GM21447 (cell line): ENCODE data around the gene HTRA3.

ENCODE experiments used
- ATAC-seq: cut with Tn5 transposase; IDR thresholded peaks from one replicate; pipeline ENCODE4 v1.9.1; 2021; ENCODE audit not compliant: unreplicated experiment

The HTRA3 gene

DNA sequence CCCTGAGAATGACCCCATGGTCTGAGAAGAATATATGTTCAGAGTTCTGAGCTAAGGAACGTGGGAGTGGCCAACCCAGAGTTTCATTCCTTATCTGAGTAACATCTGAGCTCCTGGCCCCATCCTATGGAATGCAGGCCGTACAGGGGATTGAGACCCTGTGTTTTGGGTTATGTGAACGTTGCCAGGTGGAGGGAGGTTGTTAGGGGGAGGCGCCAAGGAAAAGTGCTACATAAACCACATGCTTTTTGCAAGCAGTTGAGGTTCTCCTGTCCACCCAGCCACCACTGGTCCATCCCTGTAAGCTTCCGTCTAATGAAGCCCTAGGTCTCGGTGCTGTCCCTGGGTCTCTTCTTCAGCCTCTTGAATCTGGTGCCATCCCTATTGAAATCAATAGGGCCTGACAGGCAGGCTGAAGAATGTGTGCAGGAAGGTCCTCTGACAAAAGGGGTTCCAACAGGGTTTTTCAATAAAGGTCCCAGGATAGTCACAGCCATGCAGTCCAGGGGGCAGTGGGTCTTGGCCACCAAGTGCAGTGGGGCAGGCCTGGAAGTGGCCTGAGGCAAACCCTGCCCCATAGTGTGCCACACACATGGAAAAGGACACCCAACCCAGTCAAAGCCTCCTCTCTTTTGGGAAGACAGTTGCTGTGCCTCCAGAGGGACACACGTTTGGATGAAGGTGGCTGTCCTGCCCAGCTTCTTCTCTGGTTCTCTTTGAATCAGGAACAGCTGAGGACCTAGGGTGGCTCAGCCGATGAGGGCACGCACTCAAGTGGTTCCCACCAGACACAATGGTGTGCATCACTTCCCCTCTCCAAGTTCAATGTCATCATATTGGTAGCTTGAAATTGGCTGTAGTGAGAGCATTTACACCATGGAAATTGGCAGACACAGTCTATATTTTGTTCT, 53.5 kb downstream of the HTRA3 start:
- ATAC-seq: no peak

- no peak for ATAC-seq
Observed at GRCh38 chr4:8323947-8324555, 54.5 kb downstream of the HTRA3 start.

- no peak for ATAC-seq
Observed at GRCh38 chr4:8324640-8325239, 55.2 kb downstream of the HTRA3 start.

GRCh38 chr4:8325291-8325973, 55.9 kb downstream of the HTRA3 start:
- no peak for ATAC-seq

GRCh38 chr4:8326206-8326605, 56.7 kb downstream of the HTRA3 start:
- no peak for ATAC-seq

DNA sequence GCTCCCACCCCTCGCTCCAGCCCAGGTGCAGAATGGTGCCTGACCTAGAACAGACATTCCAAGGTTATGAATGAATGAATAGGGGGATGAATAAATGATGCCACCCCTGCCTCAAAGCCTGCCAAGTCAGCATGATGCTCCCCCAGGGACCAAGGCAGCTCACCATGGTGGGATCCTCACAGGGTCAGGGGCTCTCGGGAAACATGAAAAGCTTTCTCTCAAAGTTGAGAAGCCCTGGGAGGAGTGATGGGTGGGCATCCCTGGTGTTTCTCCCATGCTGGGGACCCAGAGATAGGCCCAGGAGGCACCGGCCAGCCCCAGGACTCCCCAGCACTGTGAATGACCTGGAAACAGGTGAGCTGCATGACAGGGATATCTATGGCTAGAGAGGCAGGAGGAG, 58.9 kb downstream of the HTRA3 start:
- no peak for ATAC-seq

DNA sequence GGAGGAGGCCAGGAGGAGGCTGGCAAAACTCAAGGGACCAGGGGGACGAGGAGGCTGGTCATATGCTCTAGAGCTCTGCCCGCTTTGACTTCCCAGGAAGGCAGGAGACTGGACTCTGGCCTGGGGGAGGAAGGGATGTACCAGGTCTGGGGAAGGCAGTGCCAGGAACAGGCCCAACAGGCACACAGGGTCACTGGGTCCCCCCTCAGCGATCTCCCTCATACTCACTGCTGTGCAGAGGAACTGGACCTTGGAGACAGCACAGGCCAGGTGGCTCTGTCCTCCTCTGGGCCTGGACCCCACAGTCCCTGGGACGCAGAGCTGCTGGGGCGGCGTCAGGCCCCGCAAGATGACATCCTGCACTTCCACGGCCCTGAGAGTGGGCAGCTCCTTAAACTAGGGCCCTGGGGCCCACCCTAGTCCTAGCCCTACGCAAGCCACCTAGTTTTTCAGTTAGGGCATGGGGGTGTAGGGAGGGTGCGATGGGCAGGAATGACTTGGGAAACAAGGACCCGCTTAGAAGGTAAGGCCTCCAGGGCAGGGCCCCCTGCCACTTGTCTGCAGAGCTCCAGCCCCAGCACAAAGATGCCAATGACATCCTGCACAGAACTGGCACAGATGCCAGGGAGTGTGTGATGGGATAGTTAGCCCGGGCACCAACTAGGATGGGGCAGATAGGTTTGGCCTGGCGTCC, 59.5 kb downstream of the HTRA3 start:
- no peak for ATAC-seq

DNA sequence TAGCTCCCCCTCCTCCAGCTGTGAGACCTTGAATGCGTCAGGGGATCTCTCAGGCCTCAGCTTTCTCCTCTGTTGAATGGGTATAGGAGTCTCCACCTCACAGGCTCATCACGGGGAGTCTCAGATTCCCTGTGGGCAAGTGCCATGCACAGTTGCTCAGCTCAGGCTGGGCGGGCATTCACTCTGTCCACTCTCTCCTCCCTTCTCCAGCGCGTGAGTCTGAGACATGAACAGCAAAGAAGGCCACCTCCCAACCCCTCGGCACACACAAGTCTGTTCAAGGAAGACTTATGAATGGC, 60.0 kb downstream of the HTRA3 start:
- no peak for ATAC-seq

DNA sequence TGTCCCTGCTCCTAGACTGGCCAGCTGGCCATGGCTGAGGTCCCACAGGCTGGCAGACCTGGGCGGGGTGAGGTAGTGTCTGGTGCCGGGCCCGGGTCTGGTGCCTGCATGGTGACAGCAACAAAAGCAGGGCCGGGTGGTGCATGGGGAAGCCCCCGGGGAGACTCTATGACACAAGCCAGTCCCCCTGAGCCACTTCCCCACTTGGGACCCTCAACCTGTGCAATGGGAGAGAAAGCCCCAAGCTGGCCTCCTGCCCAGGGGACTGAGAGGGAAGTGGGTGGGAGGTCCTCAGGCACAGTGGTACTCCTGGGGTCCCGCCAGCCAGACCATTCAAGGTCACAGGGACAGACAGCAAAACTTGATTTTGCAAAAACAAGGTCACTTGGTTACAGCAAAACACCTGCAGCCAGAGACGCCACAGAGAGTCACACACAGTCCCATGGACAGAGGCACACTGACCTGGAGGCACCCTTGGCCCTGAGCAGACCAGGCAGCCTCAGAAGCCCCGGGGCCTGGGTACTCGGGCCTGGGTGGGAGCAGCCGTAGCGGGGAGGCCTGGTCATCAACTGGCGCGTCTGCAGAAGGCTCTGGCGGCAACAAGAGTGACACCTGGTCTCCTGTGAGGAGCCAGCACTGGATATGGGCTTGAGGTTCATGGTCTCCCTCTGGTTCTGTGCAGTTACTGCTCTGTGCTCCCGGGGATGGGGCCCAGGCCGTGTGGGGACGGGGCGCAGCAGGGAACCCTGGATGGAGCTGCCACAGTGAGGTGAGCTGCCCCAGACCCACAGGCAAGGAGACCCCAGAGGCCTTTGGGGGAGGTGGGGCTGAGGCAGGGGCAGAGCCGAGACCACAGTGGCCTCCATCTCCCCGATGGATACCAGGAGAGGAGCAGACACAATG, 60.6 kb downstream of the HTRA3 start:
- no peak for ATAC-seq

GRCh38 chr4:8330821-8331574, 61.4 kb downstream of the HTRA3 start:
- no peak for ATAC-seq

DNA sequence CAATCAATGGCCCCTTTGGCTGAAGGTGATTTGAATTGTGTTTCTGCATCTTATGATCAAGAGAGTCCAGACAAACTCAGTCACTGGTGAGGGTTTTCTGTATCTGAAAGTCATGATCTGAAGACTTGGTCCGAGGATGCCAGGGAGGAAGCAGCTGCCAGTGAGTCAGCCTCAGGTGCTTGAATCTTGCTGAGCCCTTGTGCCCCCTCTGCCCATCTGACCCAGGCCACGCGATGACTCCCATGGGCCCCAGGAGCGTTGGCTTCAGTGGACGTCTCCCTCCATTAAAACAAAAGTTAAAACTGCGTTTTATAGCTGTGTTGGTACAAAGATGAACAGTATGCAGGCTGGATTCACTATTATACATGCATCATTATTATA, 62.0 kb downstream of the HTRA3 start:
- ATAC-seq: no peak

- no peak for ATAC-seq
Observed at GRCh38 chr4:8332038-8332857, 62.7 kb downstream of the HTRA3 start.

DNA sequence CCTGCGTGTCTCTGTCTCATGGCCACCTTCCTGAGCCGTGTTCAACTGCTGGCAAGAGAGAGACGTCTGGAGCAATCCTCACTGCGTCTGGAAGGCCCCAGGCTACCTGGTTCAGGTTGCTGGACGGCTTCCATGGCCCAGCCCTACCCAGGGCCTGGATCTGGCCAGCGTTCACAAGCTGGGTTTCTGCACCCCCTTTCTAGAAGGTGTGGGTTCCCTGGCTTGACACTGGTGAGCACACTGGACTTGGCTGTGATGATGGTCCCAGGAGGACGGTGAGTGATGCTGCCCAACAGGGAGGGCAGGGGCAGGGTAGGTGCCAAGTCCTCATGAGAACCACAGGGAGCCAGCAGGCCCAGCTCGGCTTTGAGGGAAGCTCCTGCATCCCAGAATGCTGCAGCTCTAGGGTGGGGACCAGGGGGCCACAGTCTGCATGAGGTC, 63.4 kb downstream of the HTRA3 start:
- no peak for ATAC-seq

- ATAC-seq: no peak
Observed at GRCh38 chr4:8333726-8334460, 64.3 kb downstream of the HTRA3 start.

- no peak for ATAC-seq
Observed at GRCh38 chr4:8334786-8335460, 65.4 kb downstream of the HTRA3 start.

- ATAC-seq: no peak
Observed at GRCh38 chr4:8335848-8336247, 66.3 kb downstream of the HTRA3 start.

- no peak for ATAC-seq
Observed at GRCh38 chr4:8336412-8337075, 67.0 kb downstream of the HTRA3 start.
